HL-60 (cell line): ENCODE data around the gene DAPK1.

ENCODE experiments used
- GABPA ChIP-seq: IDR thresholded peaks from 2 replicates; pipeline ENCODE4 v1.6.1; 2012; ENCODE audit warnings: low read depth
- SPI1 ChIP-seq: IDR thresholded peaks from 2 replicates; pipeline ENCODE4 v1.6.1; 2012; ENCODE audit warnings: low read depth, mild to moderate bottlenecking, borderline replicate concordance
- TF ChIP-seq, protein P1 (sequence below): IDR thresholded peaks from one replicate; pipeline ENCODE4 v1.5.1; 2011; ENCODE audit warnings: low read length, control low read depth, inconsistent platforms; ENCODE audit not compliant: insufficient read depth
- TF ChIP-seq, protein P2 (sequence below): IDR thresholded peaks from 2 replicates; pipeline ENCODE4 v1.6.1; 2012; ENCODE audit warnings: low read depth; ENCODE audit not compliant: insufficient replicate concordance

DNA sequence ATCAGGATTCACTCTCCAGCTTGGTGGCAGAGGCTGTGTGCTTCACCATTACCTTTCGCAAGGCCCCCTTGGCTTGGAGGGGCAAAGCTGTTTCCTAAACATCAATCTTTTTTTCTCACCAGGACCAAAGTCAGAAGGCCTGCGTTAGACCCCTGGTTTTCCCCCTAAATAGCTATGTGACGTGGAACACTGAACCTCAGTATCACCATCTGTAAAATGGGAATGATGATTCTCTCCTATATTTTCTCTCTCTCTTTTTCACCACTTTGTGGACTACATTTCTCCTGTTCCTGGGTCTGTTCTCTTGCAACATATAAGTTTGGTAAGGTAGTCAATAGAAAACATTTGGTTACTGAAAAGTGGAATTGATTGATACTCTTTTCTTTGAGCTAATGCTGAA lies 50.5 kb downstream of the DAPK1 start:
- TF ChIP-seq, protein P1, sequence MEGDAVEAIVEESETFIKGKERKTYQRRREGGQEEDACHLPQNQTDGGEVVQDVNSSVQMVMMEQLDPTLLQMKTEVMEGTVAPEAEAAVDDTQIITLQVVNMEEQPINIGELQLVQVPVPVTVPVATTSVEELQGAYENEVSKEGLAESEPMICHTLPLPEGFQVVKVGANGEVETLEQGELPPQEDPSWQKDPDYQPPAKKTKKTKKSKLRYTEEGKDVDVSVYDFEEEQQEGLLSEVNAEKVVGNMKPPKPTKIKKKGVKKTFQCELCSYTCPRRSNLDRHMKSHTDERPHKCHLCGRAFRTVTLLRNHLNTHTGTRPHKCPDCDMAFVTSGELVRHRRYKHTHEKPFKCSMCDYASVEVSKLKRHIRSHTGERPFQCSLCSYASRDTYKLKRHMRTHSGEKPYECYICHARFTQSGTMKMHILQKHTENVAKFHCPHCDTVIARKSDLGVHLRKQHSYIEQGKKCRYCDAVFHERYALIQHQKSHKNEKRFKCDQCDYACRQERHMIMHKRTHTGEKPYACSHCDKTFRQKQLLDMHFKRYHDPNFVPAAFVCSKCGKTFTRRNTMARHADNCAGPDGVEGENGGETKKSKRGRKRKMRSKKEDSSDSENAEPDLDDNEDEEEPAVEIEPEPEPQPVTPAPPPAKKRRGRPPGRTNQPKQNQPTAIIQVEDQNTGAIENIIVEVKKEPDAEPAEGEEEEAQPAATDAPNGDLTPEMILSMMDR, result no peak
- TF ChIP-seq, protein P2, sequence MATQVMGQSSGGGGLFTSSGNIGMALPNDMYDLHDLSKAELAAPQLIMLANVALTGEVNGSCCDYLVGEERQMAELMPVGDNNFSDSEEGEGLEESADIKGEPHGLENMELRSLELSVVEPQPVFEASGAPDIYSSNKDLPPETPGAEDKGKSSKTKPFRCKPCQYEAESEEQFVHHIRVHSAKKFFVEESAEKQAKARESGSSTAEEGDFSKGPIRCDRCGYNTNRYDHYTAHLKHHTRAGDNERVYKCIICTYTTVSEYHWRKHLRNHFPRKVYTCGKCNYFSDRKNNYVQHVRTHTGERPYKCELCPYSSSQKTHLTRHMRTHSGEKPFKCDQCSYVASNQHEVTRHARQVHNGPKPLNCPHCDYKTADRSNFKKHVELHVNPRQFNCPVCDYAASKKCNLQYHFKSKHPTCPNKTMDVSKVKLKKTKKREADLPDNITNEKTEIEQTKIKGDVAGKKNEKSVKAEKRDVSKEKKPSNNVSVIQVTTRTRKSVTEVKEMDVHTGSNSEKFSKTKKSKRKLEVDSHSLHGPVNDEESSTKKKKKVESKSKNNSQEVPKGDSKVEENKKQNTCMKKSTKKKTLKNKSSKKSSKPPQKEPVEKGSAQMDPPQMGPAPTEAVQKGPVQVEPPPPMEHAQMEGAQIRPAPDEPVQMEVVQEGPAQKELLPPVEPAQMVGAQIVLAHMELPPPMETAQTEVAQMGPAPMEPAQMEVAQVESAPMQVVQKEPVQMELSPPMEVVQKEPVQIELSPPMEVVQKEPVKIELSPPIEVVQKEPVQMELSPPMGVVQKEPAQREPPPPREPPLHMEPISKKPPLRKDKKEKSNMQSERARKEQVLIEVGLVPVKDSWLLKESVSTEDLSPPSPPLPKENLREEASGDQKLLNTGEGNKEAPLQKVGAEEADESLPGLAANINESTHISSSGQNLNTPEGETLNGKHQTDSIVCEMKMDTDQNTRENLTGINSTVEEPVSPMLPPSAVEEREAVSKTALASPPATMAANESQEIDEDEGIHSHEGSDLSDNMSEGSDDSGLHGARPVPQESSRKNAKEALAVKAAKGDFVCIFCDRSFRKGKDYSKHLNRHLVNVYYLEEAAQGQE, result no peak
- TF ChIP-seq GABPA (no peak), SPI1 (no peak)
